Suprapubic skin (tissue), 4 donors: ENCODE measurements around the gene SLC4A1. TPM values are rescaled to one million over a fixed set of nuclear protein-coding genes. Genes with fewer than 3 reads are reported as not detected.

Experiments used
- DNase-seq, 2 donors: peaks; one replicate each; pipeline ENCODE4 v3.0.0-alpha.2; 2019; ENCODE audit warnings: low spot score in 2 of 2
- H3K27ac ChIP-seq: fragments of 200-600 bp; sonication (generic); one replicate; pipeline ENCODE4 v1.5.1; 2019
- H3K27me3 ChIP-seq: fragments of 200-600 bp; sonication (generic); one replicate; pipeline ENCODE4 v1.5.1; 2019
- H3K36me3 ChIP-seq: fragments of 200-600 bp; sonication (generic); one replicate; pipeline ENCODE4 v1.5.1; 2019
- H3K4me1 ChIP-seq: fragments of 200-600 bp; sonication (generic); one replicate; pipeline ENCODE4 v1.5.1; 2019
- H3K4me3 ChIP-seq: fragments of 200-600 bp; sonication (generic); one replicate; pipeline ENCODE4 v1.5.1; 2019; ENCODE audit warnings: mild to moderate bottlenecking
- H3K9me3 ChIP-seq: fragments of 200-600 bp; sonication (generic); one replicate; pipeline ENCODE4 v1.5.1; 2019
- EP300 ChIP-seq: sonication (generic); formaldehyde crosslinking; IDR thresholded peaks from one replicate; pipeline ENCODE4 v1.6.1; 2017; ENCODE audit warnings: antibody characterized with exemption
- POLR2A ChIP-seq, 2 donors: fragments of 450-650 bp; IDR thresholded peaks; one replicate each; pipeline ENCODE4 v1.6.1; 2017; ENCODE audit warnings: antibody characterized with exemption in 2 of 2, mild to moderate bottlenecking in 2 of 2, moderate library complexity in 2 of 2
- POLR2AphosphoS5 ChIP-seq, 3 donors: sonication (generic); formaldehyde crosslinking; IDR thresholded peaks; one replicate each; pipeline ENCODE4 v1.6.1; 2017; ENCODE audit warnings: antibody characterized with exemption in 3 of 3
- WGBS: methylation state at CpG from one replicate; pipeline ENCODE4 v1.1.5; 2018; 5-methylcytosine and 5-hydroxymethylcytosine counted together
- total RNA-seq, 4 donors: library from RNA; depleted of rRNA; stranded (reverse); fragments of >200 nt; gene quantifications; one replicate each; pipeline ENCODE4 v1.1.0, GENCODE V29; 2016
- TF ChIP-seq, protein P1 (sequence below), 2 donors: fragments of 200-600 bp in 1 of 2; fragments of 450-650 bp in 1 of 2; sonication (generic) in 1 of 2; IDR thresholded peaks; one replicate each; pipeline ENCODE4 v1.5.1; 2016 to 2019; ENCODE audit warnings: antibody characterized with exemption in 2 of 2, mild to moderate bottlenecking in 1 of 2, moderate library complexity in 1 of 2

The SLC4A1 gene
- total RNA-seq, 4 donors from 2014 or later, result 0.08 to 0.17 (median 0.10) TPM; not detected in 1

DNA sequence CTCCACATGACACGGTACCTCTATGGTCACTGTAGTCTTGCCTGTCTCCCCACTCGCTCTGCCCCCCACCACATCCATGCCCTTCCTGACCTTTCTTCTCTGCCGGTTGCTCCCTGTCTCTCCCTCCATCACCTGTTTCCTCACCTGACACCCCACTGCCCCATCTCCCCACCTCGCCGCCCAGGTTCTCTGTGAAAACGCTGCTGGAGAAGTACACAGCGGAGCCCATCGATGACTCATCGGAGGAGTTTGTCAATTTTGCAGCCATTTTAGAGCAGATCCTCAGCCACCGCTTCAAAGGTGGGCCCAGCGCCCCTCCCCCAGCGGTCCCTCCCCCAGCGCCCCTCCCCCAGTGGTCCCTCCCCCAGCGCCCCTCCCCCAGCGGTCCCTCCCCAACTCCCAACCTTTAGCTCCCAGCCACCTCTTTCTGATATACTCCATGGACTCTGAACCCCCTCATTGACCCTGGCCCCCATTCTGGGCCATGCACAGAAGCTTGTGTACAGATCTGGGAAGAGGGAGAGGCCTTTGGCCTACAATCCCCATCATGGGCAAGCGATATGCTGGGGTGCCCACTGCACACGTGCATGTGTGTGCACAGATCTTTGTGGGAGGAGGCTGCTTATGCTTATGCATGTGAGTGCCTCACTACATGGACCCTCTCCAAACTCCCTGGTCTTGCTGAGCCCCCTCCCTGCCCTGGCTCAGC, 44.6 kb upstream of the SLC4A1 start:
- Histone ChIP-seq H3K27ac (no peak overlapping the region), H3K36me3 (no peaks in the 10 kb centered on the region), H3K9me3 (no peaks in the 10 kb centered on the region), H3K4me1 (peaks cover 47% of the 10 kb centered on the region), H3K4me3 (no peak overlapping the region), H3K27me3 (peaks cover 52% of the 10 kb centered on the region)
- TF ChIP-seq POLR2A (IDR thresholded peaks at IDR 0.05), result no peak
- TF ChIP-seq EP300, result no peak
- TF ChIP-seq POLR2AphosphoS5 (IDR thresholded peaks at IDR 0.05), result no peak
- TF ChIP-seq, protein P1, sequence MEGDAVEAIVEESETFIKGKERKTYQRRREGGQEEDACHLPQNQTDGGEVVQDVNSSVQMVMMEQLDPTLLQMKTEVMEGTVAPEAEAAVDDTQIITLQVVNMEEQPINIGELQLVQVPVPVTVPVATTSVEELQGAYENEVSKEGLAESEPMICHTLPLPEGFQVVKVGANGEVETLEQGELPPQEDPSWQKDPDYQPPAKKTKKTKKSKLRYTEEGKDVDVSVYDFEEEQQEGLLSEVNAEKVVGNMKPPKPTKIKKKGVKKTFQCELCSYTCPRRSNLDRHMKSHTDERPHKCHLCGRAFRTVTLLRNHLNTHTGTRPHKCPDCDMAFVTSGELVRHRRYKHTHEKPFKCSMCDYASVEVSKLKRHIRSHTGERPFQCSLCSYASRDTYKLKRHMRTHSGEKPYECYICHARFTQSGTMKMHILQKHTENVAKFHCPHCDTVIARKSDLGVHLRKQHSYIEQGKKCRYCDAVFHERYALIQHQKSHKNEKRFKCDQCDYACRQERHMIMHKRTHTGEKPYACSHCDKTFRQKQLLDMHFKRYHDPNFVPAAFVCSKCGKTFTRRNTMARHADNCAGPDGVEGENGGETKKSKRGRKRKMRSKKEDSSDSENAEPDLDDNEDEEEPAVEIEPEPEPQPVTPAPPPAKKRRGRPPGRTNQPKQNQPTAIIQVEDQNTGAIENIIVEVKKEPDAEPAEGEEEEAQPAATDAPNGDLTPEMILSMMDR (IDR thresholded peaks at IDR 0.05), result no peak
- DNase-seq, result no peak
- WGBS, result 69% methylated on average over 17 of the region's 17 CpGs

DNA sequence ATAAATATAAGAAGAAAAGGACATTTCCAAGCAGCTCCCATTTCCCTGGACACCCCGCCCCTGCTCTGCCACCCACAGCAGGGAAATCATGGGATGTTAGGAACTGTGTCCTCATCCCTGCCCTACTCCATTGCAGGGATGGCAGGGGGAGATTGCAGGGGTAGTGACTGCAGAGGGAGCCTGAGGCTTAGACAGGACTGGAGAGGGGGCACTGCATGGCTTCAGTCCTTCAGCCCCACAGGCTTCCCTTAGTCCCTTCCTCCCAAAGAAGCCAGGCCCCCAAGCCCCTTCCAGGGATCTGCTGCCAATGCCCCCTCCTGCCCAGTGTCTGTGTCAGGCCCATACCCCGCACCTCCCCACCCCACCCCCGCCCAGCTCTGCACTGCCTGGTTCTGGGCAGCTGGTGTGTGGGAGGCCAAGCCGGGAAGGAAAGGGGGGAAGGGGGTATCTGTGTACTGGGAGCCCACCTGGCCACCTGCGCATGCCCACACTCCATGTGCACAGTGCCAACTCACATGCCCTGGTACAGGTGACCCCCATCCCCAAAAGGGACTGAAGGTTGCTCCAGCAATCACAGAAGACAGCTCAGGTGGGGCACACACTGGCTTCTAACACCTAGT, 43.7 kb upstream of the SLC4A1 start:
- Histone ChIP-seq H3K27ac (no peak overlapping the region), H3K4me3 (no peak overlapping the region), H3K36me3 (no peaks in the 10 kb centered on the region), H3K27me3 (peaks cover 44% of the 10 kb centered on the region), H3K4me1 (peaks cover 50% of the 10 kb centered on the region), H3K9me3 (no peaks in the 10 kb centered on the region)
- TF ChIP-seq POLR2A (IDR thresholded peaks at IDR 0.05) (no peak), EP300 (no peak), POLR2AphosphoS5 (IDR thresholded peaks at IDR 0.05) (no peak)
- TF ChIP-seq, protein P1 (IDR thresholded peaks at IDR 0.05), result no peak
- no peak for DNase-seq
- 94% methylated on average over 2 of the region's 5 CpGs for WGBS

DNA sequence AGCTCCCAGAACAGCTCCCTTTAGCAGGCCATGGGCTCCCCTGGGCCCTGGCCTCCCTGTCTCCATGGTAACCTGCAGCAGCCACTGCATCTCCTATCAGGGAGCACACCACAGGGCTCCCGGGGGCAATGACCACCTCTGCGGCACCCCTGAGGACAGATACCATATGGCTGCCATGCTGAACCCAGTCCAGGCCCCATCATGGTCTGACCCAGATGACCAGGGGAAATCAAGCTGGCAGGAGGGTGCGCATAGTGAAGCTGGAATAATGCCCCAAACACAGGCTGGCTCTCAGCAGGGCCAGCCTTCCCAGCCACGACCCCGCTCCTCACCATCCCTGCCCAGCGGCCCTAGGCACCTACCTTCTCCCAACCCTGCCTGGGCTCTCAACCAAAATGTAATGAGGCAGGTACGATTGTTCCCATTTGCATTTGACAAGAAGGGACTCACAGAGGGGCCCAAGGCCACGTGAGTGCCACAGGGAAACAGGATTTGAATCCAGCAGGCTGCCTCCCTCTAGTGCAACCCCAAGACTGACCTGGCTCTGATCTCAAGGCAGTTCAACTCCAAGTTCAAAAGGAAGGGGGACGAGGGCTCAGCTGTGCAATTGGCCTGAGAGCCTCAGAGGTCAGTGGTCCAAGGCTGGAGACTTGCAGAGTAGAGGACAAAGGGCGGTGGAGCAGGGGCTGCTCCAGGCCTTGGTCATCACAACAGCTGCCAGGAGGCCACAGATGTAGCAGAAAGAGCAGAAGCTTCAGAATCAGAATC, 42.9 kb upstream of the SLC4A1 start:
- no peaks in the 10 kb centered on the region for H3K36me3 ChIP-seq
- no peaks in the 10 kb centered on the region for H3K9me3 ChIP-seq
- H3K4me3 ChIP-seq, result no peak overlapping the region
- WGBS, result 68% methylated on average over 6 of the region's 10 CpGs
- peaks cover 42% of the 10 kb centered on the region for H3K4me1 ChIP-seq
- TF ChIP-seq POLR2A (IDR thresholded peaks at IDR 0.05) (no peak), POLR2AphosphoS5 (IDR thresholded peaks at IDR 0.05) (no peak), EP300 (no peak)
- TF ChIP-seq, protein P1 (IDR thresholded peaks at IDR 0.05), result no peak
- no peak overlapping the region for H3K27ac ChIP-seq
- peaks cover 38% of the 10 kb centered on the region for H3K27me3 ChIP-seq
- DNase-seq, result no peak

DNA sequence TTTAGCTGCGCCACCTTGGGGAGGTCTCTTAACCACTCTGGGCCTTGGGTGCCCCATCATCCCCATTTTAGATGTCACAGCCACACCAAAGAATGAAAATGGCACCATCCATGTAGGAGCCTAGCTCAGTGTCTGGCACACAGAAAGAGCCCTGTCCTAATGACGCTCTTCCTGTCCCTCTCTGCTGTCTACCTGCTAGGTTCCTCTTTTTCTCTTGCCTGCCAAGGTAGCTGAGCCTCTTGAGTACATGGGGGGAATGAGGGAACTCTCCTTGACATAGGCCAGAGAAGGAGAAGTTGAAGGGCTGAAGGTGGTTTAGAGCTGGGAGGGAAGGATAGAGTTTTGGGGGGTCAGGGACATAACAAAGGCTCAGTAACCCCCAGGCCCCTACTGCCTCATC, 42.3 kb upstream of the SLC4A1 start:
- no peaks in the 10 kb centered on the region for H3K36me3 ChIP-seq
- 100% methylated on average over 2 of the region's 2 CpGs for WGBS
- no peak for DNase-seq
- H3K27me3 ChIP-seq, result peaks cover 32% of the 10 kb centered on the region
- peaks cover 36% of the 10 kb centered on the region for H3K4me1 ChIP-seq
- TF ChIP-seq POLR2AphosphoS5 (IDR thresholded peaks at IDR 0.05), result no peak
- TF ChIP-seq, protein P1 (IDR thresholded peaks at IDR 0.05), result no peak
- no peak for TF ChIP-seq POLR2A (IDR thresholded peaks at IDR 0.05)
- TF ChIP-seq EP300, result no peak
- H3K9me3 ChIP-seq, result no peaks in the 10 kb centered on the region
- H3K27ac ChIP-seq, result no peak overlapping the region
- no peak overlapping the region for H3K4me3 ChIP-seq

DNA sequence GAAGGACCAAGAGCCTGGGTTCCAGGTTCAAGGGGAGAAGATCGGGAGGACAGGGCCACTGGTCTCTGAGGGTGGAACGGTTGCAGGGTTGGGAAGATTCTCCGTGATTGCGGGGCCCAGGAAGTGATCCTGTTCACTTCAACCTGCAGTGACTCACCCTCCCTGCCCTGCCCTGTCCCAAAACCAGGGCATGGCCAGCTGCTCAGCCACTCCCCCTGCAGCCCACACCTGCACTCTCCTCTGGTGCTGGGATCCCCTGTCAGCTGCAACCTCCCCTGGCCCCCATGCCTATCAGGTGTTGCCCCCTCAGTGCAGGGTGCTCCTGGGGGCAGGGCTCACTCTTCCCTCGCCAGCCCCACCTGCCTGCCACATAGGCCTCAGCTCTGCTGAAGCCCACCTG, 41.5 kb upstream of the SLC4A1 start:
- H3K4me1 ChIP-seq, result peaks cover 29% of the 10 kb centered on the region
- no peak overlapping the region for H3K27ac ChIP-seq
- WGBS, result 68% methylated on average over 5 of the region's 5 CpGs
- no peak for DNase-seq
- no peaks in the 10 kb centered on the region for H3K36me3 ChIP-seq
- H3K9me3 ChIP-seq, result no peaks in the 10 kb centered on the region
- TF ChIP-seq POLR2A (IDR thresholded peaks at IDR 0.05) (no peak), EP300 (no peak)
- TF ChIP-seq, protein P1 (IDR thresholded peaks at IDR 0.05), result no peak
- peaks cover 25% of the 10 kb centered on the region for H3K27me3 ChIP-seq
- H3K4me3 ChIP-seq, result no peak overlapping the region
